SW480 (cell line): ENCODE results near the gene NT5DC3.
A peak's percentile ranks its signal among the peaks of the same experiment; 100 is the strongest.
"Not testable (repeated sequence)": the region's sequence is repeated elsewhere in the genome, so short reads cannot be mapped to it uniquely, and the experiment has no call there.

Source experiments
- DNase-seq: peaks from one replicate; pipeline ENCODE4 v3.0.0-alpha.2; 2016; ENCODE audit warnings: low spot score

NT5DC3 gene

DNA sequence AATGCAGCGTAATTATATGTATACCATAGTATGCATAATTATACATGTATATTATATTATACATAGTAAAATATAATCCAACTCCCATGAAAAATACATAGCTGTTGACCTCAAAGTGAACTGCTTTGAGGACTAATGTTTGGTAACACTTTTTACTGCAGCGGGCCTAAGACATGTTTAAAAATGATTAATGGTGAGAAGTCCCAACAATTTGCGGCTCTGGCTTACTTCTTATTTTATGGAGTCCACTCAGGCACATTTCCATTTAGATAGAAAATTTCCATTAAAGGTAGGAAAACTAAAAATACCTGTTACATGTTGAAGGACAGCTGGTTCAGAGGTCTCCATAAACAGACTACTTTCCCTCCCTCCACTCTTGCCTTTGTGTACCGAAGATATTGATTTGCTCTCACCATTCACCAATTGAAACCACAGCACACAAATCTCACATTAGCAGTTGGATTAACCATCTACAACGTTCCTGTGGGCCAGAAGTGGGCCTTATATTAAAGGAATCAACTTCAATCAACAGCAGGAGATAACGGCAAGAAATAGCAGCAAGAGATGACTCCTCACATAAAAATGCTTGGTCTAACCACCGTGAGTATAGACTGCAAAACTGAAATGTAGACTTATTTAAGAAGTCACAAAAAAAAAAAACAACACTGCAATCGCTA lies 14.1 kb upstream of the NT5DC3 start:
- peak; percentile 35 for DNase-seq

DNA sequence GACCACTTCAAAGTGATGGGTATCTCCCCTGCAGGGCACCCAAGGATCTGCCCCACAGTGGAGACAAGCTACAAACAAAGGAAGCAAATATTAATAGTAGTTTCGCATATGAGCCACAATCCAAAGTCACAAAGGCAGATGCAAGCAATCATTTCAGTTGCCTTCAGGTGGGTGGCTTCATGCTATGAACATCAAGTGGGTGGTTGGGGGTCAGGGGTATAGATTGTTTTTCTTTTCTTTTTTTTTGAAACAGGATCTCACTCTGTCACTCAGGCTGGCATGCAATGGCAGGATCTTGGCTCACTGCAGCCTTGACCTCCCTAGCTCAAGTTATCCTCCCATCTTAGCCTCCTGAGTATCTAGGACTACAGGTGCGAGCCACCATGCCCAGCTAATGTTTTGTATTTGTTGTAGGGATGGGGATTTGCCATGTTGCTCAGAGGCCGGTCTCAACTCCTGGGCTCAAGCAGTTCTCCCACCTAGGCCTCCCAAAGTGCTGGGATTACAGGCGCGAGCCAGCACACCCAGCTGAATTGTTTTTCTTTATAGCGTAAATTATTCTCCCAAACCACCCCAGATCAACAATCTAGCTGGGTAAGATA lies 13.4 kb upstream of the NT5DC3 start:
- no peak for DNase-seq

DNA sequence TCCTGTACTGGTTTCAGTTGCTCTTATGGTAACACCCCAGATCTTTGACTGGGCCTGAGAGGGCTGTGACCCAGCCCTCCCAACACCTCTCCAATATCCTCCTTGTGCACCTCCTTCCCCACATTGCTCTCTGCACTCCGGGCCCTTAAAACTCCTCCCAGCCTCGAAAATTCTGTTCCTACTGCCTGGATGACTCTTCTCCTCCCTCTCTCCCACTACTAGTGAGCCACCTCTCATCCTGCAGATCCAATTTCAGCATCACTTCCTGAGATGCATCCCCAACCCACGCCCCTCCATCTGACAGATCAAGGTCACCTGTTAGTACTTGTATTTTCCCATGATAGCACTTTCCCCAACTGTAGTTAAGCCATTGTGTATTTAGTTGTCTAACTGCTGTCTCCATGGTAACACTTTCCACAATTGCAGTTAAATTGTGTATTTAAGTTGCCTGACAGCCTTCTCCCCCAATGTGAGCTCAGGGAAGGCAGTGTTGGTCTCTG lies 11.5 kb upstream of the NT5DC3 start:
- no peak for DNase-seq

DNA sequence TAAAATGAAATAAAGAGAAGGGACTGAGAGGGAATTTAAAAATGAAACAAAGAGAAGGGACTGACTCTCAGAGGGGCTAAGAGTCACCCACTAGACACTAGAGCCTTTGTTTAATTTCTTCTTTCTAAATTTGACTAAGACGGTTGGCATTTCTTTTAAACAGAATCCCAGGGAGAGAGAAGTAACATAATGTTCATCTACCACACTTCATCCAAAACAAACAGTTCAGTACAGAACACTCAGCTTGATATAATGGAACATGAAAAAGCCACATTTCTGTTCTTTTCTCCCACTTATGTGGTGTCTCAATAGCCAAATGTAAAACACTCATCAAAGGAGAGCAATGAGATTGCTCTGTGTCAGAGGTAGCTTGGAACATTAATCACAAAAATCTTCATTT lies 10.1 kb upstream of the NT5DC3 start:
- no peak for DNase-seq

DNA sequence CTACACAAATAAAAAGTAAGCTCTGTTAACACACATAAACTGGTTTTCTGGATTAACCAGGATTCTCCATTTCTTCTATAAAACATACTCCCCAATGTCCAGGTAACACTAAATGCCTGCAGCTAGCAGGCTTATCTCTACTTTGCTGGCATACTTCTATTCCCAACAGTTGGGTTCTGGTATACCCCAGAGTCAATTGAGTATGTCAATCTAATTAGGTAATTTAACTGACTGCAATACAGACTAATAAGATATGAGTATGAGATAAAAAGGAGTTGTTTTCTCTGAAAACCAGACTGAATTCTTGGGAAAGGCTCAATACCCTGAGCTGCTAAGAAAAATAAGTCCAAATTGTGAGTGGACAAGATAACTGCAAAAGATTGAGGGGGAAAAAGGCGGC lies 9.4 kb upstream of the NT5DC3 start:
- DNase-seq: no peak

DNA sequence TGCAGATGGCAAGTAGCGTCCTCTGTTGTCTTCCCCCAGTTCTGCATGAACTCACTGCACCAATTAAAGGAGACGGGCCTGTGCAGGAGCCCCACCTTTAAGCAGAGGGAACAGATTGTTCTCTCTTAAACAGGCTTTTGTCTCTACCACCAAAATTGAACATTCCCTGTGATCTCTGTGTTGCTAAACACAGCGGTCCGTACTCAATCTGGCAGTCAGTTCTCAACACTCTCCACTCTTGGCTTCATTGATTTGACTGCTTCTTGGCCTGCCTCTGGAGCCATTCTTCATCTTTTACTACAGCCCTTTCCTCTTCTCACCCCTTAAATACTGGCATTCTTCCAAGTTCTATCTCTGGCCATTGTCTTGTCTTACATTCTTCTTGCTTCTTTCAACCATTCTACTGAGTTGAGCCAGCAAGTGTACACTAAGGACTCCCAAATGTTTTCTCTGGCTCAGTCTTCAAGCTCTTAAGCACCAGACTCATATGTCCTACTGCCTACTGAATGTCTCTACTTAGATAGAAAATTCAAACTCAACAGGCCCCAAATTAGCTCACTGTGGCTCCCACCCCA lies 8.0 kb upstream of the NT5DC3 start:
- DNase-seq: no peak

DNA sequence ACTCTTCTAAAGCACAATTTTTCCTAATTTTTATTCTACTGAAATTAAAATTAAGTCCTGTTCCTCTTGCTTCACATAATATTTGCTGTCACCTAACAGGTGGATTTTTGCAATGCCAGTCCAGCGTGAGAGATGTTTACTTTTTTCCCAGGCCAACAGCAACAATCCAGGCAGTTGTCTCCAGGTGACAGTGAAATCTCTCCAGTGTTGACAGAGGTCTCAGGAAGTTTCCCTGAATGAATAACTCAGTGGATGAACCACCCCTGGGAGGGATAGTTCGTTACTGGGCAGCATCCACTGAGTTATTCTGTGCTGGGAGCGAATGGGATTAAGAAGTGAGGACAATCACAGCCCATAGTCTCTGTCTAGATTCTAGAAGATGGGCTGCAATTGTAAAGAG lies 7.1 kb upstream of the NT5DC3 start:
- DNase-seq: no peak

- no peak for DNase-seq
These were observed 5.4 kb upstream of the NT5DC3 start for GRCh38 chr12:103846415-103846814.

- DNase-seq: no peak
These were observed 3.3 kb upstream of the NT5DC3 start for GRCh38 chr12:103844305-103844704.

- peak; percentile 95 for DNase-seq
These were observed 903 bp upstream of the NT5DC3 start for GRCh38 chr12:103841690-103842584.

DNA sequence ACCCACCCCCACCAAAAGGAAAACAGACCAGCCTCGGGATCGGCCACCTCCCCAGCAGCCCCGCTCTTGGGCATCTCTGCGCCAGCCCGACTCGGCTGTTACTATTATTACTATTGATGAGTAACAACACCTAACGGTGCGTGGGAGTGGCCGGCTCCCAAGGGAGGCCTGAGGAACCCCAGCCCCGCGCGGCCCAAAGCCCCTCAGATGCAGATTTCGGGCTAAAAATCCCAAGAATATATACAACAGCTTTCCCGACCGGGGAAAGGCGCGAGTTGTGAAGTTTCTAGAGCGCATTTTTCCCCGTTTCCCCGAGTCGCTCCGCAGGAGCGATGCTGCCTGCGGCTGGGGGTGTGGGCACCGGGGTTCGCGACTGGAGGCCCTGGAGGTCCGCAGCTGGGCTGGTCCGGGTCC lies 565 bp downstream of the NT5DC3 start:
- DNase-seq: no peak

DNA sequence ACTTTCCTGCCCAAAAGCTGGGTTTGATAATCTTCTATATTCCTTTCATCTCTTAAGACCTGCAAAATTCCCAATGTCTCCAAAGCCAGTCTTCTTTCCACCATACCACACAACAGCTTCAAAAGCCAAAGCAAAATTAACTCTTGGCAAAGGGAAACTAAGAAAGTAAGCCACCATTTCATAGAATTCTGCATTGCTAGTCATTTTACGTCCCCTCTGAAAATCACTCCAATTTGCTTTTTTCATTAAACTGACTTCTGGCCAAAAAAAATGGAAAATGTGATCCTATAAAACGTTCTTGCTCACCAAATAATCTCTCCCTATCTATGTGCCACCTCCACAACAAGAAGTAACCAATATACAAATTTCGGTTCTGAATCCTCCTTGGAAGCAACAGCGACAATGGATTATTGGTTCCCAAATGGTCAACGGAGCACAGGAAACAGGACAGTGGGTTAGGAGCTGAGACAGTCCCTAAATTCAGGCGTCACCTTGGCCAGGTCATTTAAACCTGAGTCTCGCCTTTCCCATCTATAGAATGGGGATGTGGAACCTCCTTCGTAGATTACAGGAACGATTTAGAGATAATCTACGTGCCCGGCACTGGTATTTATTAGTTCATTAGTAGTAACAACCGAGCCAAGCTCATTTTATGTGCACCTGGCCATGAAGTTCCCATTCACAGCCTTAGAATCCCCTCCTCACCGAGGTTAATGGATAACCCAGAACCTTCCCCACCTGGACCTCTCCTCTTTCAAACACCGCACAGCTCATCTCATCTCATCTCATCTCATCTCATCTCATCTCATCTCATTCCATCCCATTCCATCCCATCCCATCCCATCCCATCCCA lies 1.2 kb downstream of the NT5DC3 start:
- no peak for DNase-seq

DNA sequence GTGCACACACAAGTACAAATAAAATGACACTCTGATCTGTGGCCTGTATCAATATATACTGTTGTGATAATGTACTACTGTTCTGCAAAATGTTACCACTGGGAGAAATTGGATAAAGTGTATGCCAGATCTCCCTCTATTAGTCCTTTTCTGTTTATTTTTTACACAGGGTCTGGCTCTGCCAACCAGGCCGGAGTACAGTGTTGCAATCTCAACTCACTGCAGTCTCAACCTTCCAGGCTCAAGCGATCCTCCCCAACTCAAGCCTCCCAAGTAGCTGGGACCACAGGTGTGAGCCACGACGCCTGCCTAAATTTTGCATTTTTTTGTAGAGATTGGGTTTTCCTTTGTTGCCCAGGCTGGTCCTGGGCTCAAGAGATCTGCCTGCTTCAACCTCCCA lies 1.9 kb downstream of the NT5DC3 start:
- DNase-seq: no peak

DNA sequence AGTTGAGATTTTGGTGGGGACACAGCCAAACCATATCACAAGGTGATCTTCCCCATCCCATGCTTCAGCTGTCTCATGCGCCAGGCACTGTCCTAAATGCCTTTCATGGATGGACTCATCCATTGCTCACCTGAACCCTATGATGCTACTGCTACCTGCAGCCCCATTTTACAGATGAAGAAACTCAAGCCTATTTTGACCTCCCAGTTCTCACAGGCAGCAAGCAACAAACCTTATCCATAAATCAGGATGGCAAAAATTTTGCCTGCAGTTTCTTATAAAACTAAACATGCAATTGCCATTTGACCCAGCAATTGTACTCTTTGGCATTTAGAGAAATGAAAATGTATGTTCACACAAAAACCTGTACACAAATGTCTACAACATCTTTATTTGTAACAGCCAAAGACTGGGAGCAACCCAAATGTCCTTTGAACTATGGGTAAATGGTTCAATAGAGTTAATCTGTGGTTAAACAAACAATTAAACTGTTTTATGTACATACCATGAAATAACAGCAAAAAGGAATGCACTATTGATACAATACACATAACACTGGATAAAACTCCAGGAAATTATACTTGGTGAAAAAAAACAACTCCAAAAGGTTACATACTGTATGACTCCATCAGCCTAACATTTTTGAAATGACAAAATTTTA lies 2.6 kb downstream of the NT5DC3 start:
- no peak for DNase-seq

DNA sequence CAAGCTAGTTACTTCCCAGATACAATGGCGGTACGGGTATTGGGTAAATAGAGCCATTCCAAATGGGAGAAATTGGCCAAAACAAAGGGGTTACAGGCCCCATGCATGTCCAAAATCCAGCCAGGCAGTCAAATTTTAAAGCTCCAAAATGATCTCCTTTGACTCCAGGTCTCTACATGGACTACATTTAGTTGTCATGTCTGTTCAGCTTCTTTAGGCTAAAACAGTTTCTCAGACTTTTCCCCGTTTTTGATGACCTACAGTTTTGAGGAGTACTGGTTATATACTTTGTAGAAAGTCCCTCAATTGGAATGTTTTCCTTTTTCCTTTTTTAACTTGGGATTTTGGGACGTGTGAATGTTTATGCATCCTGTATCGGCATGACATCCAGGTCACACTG lies 4.7 kb downstream of the NT5DC3 start:
- DNase-seq: no peak

GRCh38 chr12:103835747-103836335 lies 5.2 kb downstream of the NT5DC3 start:
- DNase-seq: not testable (repeated sequence)

DNA sequence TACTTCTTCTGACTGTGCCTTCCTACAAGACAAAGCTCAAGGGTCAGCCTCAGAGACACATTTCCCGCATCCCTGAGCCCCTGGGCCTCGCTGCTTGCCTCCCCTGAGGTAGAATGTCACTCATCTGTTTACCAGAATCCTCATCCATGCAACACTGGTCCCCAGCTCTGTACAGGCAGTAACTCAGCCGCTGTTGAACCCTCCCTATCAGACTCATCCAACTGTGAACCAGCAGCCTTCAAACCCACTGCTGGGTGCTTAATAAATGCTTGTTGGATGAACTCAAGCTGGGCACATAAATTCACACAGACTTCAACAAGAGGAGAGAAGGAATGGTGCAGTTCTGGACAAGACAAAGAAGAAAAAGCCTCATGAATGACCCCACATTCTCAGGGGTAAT lies 6.1 kb downstream of the NT5DC3 start:
- no peak for DNase-seq

DNA sequence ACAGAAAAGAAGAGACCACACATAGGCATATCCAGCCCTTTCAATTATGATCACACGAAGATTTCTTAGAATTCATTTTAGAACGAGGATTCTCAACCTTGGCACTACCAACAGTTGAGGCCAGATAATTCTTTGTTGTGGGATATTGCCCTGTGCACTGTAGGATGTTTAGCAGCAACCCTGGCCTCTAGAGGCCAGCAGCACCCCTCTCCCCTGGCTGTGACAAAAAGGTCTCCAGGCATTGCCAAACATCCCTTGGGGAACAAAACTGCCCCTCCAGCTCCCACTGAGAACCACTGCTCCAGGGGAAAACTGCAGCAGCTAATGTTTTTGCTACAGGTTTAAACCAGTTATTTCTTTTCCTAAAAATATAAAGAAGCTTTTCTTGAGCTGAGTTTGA lies 7.1 kb downstream of the NT5DC3 start:
- no peak for DNase-seq

- no peak for DNase-seq
These were observed 7.8 kb downstream of the NT5DC3 start for GRCh38 chr12:103833095-103833775.
